Endothelial cell (in vitro differentiated cells): ENCODE measurements around the gene FNBP1. TPM values are rescaled to one million over a fixed set of nuclear protein-coding genes. Genes with fewer than 3 reads are reported as not detected.

ENCODE experiments used
- DNase-seq: peaks from one replicate; pipeline ENCODE4 v3.0.0; 2021; ENCODE audit warnings: low spot score
- H3K27ac Mint-ChIP-seq: one replicate; pipeline ENCODE4 v1.8.0; 2021; ENCODE audit warnings: mixed read lengths, inconsistent platforms; ENCODE audit not compliant: unreplicated experiment
- H3K27me3 Mint-ChIP-seq: one replicate; pipeline ENCODE4 v1.8.0; 2021; ENCODE audit warnings: mild to moderate bottlenecking, moderate library complexity, mixed read lengths, inconsistent platforms; ENCODE audit not compliant: unreplicated experiment
- H3K36me3 Mint-ChIP-seq: one replicate; pipeline ENCODE4 v1.8.0; 2021; ENCODE audit warnings: mild to moderate bottlenecking, low read depth, mixed read lengths, inconsistent platforms; ENCODE audit not compliant: unreplicated experiment
- H3K4me1 Mint-ChIP-seq: one replicate; pipeline ENCODE4 v1.8.0; 2021; ENCODE audit warnings: mild to moderate bottlenecking, mixed read lengths, inconsistent platforms; ENCODE audit not compliant: unreplicated experiment
- H3K4me3 Mint-ChIP-seq: one replicate; pipeline ENCODE4 v1.8.0; 2021; ENCODE audit warnings: mild to moderate bottlenecking, mixed read lengths, inconsistent platforms; ENCODE audit not compliant: unreplicated experiment
- H3K9me3 Mint-ChIP-seq: one replicate; pipeline ENCODE4 v1.8.0; 2021; ENCODE audit warnings: mixed read lengths, inconsistent platforms; ENCODE audit not compliant: unreplicated experiment
- total RNA-seq: library from RNA; stranded (reverse); fragmentation: NEBNext Ultra II Directional; extraction: Animal tissue kit (Norgen Biotek cat#: 25700); gene quantifications from one replicate; pipeline ENCODE4 v1.2.1, GENCODE V29; 2021; ENCODE audit not compliant: unreplicated experiment
- TF ChIP-seq, protein P1 (sequence below): fragments of 200-600 bp; sonication (generic); IDR thresholded peaks from one replicate; pipeline ENCODE4 v1.5.0; 2021; ENCODE audit warnings: antibody characterized with exemption; ENCODE audit not compliant: unreplicated experiment

Gene FNBP1
- total RNA-seq, 1 donor from 2014 or later: 119 TPM

DNA sequence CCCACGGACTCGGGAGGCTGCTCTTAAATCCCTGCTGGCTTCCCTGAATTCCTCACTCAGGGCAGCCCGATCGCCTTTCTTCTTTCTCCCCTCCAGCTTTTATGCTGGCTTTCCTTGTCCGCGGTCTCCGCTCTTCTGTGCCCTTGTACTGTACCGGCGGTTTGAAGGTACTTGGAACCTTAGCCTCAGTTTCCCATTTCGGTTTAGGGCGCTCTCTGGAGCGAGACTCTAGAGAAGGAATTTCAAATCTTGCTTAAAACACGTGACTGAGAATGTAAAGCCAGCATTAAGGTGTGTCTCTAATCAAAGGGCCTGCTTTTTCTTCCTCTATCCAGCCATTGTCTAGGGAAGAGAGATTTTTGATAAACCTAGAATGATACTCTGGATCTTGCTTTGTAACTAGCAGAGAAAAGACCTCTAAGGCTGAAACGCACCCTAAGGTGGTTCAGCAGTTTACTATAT is 11.4 kb upstream of the FNBP1 start:
- H3K4me1 Mint-ChIP-seq: peaks cover 16% of the 10 kb centered on the region
- no peak for DNase-seq
- TF ChIP-seq, protein P1, sequence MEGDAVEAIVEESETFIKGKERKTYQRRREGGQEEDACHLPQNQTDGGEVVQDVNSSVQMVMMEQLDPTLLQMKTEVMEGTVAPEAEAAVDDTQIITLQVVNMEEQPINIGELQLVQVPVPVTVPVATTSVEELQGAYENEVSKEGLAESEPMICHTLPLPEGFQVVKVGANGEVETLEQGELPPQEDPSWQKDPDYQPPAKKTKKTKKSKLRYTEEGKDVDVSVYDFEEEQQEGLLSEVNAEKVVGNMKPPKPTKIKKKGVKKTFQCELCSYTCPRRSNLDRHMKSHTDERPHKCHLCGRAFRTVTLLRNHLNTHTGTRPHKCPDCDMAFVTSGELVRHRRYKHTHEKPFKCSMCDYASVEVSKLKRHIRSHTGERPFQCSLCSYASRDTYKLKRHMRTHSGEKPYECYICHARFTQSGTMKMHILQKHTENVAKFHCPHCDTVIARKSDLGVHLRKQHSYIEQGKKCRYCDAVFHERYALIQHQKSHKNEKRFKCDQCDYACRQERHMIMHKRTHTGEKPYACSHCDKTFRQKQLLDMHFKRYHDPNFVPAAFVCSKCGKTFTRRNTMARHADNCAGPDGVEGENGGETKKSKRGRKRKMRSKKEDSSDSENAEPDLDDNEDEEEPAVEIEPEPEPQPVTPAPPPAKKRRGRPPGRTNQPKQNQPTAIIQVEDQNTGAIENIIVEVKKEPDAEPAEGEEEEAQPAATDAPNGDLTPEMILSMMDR: no peak
- H3K9me3 Mint-ChIP-seq: no peaks in the 10 kb centered on the region
- H3K4me3 Mint-ChIP-seq: peak overlapping the region; percentile 99
- H3K27ac Mint-ChIP-seq: peak overlapping the region; percentile 96
- no peaks in the 10 kb centered on the region for H3K27me3 Mint-ChIP-seq
- peaks cover 4% of the 10 kb centered on the region for H3K36me3 Mint-ChIP-seq

DNA sequence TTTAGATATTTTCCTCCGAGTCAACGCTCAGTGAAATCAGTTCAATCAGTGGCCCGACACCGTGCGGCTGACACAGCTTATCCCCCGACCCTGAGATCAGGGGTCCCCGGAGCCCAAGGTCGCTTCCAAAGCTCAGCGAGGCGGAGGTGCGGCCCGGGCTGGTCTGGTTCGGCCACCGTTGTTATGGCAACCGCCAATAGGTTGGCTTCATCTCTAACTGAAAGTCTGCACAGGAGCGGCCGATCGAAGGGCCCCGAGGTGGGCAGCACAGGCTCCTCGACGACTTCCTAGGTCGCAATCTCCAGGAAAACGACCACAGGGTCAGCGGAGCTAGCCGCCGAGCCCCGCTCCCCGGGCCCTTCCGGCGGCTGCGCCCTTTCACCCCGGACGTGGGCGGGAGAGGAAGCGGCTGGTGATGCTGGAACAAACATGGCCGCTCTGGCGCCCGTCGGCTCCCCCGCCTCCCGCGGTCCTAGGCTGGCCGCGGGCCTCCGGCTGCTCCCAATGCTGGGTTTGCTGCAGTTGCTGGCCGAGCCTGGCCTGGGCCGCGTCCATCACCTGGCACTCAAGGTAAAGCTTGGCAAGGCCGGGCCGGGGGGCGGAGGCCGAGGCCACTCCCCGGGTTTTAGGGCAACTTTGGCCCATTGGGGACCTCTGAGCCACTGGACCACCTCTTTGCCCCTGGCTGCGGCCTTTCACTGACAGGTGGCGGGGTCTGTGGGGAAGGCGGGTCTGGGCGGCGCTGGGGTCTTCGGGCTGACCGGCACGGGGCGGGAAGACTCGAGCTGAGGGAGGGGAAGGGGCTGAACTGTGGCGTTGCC is 10.7 kb upstream of the FNBP1 start, which contains the start of gene GPR107:
TSS of gene GPR107 (plus strand) at position 403 of the 821 bp plus-strand sequence. CDS start at position 430, 27 bp downstream.
- Mint-ChIP-seq H3K27ac (peak within 1 kb of the TSS; percentile 96), H3K4me3 (peak within 1 kb of the TSS; percentile 99), H3K4me1 (peaks cover 14% of the 10 kb centered on the region), H3K36me3 (peaks cover 4% of the 10 kb centered on the region), H3K27me3 (no peaks in the 10 kb centered on the region), H3K9me3 (no peaks in the 10 kb centered on the region)
- TF ChIP-seq, protein P1: no peak
- DNase-seq: peak; percentile 76

GRCh38 chr9:130053109-130053503 is 10.1 kb upstream of the FNBP1 start:
- peaks cover 13% of the 10 kb centered on the region for H3K4me1 Mint-ChIP-seq
- no peaks in the 10 kb centered on the region for H3K9me3 Mint-ChIP-seq
- no peak for DNase-seq
- TF ChIP-seq, protein P1: no peak
- H3K27me3 Mint-ChIP-seq: no peaks in the 10 kb centered on the region
- H3K27ac Mint-ChIP-seq: peak overlapping the region; percentile 88
- H3K4me3 Mint-ChIP-seq: peak overlapping the region; percentile 99
- H3K36me3 Mint-ChIP-seq: peaks cover 4% of the 10 kb centered on the region

GRCh38 chr9:130051855-130052254 is 8.9 kb upstream of the FNBP1 start:
- H3K27me3 Mint-ChIP-seq: no peaks in the 10 kb centered on the region
- TF ChIP-seq, protein P1: no peak
- no peak for DNase-seq
- H3K9me3 Mint-ChIP-seq: no peaks in the 10 kb centered on the region
- peaks cover 14% of the 10 kb centered on the region for H3K4me1 Mint-ChIP-seq
- H3K27ac Mint-ChIP-seq: no peak overlapping the region
- H3K4me3 Mint-ChIP-seq: no peak overlapping the region
- peaks cover 4% of the 10 kb centered on the region for H3K36me3 Mint-ChIP-seq

- Mint-ChIP-seq H3K4me1 (peaks cover 25% of the 10 kb centered on the region), H3K36me3 (peaks cover 4% of the 10 kb centered on the region), H3K27ac (no peak overlapping the region), H3K9me3 (no peaks in the 10 kb centered on the region), H3K27me3 (no peaks in the 10 kb centered on the region), H3K4me3 (no peak overlapping the region)
- DNase-seq: no peak
- TF ChIP-seq, protein P1: no peak
Measured at GRCh38 chr9:130050462-130050861, 7.5 kb upstream of the FNBP1 start.
